Fibroblast of the aortic adventitia (primary cell): ENCODE results near the gene SH3BP5L. TPM values are rescaled to one million over a fixed set of nuclear protein-coding genes. Genes with fewer than 3 reads are reported as not detected.

Source experiments
- DNase-seq: peaks from one replicate; pipeline ENCODE4 v3.0.0-alpha.2; 2010; ENCODE audit warnings: low read depth
- H3K4me3 ChIP-seq: 2 replicates; pipeline ENCODE4 v1.5.1; 2011; ENCODE audit warnings: low read depth, mild to moderate bottlenecking, control low read depth, low read length, moderate library complexity
- CTCF ChIP-seq: IDR thresholded peaks from 2 replicates; pipeline ENCODE4 v1.5.1; 2011; ENCODE audit warnings: mild to moderate bottlenecking, low read length, control low read depth, inconsistent platforms; ENCODE audit not compliant: insufficient read depth
- total RNA-seq: library from RNA; depleted of rRNA; stranded (reverse); fragments of >200 nt; gene quantifications from 2 replicates; pipeline ENCODE4 v1.2.3, GENCODE V29; 2012; ENCODE audit warnings: low replicate concordance

The SH3BP5L gene
- total RNA-seq, 1 donor: 21.8 TPM

DNA sequence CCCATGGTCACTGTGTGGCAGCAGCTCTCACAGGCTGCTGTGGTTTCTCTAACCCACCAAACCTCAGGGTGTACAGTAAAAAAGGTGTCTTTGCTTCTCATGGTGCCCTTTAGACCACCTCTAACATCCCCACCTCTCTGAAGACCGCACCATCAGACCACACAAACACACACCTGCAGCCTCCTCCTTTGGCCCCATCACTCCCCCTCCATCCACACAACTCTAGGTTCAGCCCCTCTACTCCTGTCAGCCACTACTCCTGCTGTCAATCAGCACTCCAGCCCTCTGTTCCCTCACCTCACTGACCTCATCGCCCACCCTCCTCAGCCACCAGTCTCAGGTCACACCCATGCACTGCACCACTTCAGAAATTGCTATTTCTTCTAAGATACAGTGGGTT lies 25.7 kb upstream of the SH3BP5L start:
- no peak overlapping the region for H3K4me3 ChIP-seq
- no peak for TF ChIP-seq CTCF
- no peak for DNase-seq

GRCh38 chr1:248850536-248851251 lies 25.0 kb upstream of the SH3BP5L start:
- TF ChIP-seq CTCF: no peak
- H3K4me3 ChIP-seq: no peak overlapping the region
- no peak for DNase-seq

- DNase-seq: no peak
- no peak for TF ChIP-seq CTCF
- H3K4me3 ChIP-seq: no peak overlapping the region
These were observed 24.4 kb upstream of the SH3BP5L start for GRCh38 chr1:248850124-248850523.

GRCh38 chr1:248849637-248850036 lies 23.9 kb upstream of the SH3BP5L start:
- DNase-seq: no peak
- no peak for TF ChIP-seq CTCF
- H3K4me3 ChIP-seq: no peak overlapping the region

DNA sequence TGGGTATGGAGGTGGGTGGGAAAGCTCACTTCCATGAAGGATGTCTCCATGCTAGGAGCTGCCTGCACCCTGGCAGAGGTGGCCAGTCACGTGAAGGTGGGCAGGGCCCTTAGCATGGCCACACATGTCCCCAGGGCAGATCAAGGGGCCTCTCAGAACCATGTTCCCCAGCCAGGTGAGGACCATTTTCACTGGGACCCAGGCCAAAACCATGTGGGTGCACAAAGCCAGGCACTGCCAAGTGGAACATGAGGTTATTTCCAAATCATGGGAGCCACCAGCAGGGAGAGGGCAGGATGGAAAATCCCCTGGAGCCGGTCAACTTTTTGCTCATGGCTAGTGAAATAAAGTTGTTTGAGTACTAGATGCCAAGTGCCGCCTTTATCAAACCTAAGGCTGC lies 23.4 kb upstream of the SH3BP5L start:
- TF ChIP-seq CTCF: no peak
- no peak for DNase-seq
- no peak overlapping the region for H3K4me3 ChIP-seq

DNA sequence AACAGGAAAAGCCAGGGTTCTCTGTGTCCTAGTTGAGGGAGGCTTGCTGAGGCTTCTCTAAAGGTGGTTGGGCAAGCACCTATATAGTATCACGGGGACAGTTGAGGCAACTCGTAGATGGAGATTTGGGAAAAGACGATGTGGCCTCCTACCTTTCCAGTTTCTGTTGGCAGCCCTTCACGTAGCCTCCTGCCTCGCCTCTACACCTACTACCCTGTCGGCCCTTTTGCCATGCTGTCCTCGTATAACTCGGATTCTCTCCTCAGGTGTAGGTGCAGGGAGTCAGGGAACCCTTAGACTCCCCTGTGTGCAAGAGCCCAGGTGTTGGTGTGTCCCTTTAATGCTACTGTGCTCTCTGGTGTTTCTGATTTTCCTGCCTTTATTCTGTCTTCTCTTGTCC lies 22.9 kb upstream of the SH3BP5L start:
- TF ChIP-seq CTCF: no peak
- DNase-seq: no peak

GRCh38 chr1:248847956-248848561 lies 22.3 kb upstream of the SH3BP5L start:
- no peak for TF ChIP-seq CTCF
- no peak overlapping the region for H3K4me3 ChIP-seq
- no peak for DNase-seq

More for the DNA sequence above, 22.9 kb upstream of the SH3BP5L start:
- no peak overlapping the region for H3K4me3 ChIP-seq
